HG03460 (cell line): ENCODE measurements around the gene PAX9.

Experiments
- ATAC-seq: cut with Tn5 transposase; IDR thresholded peaks from one replicate; pipeline ENCODE4 v1.9.1; 2021; ENCODE audit not compliant: unreplicated experiment

Gene PAX9

DNA sequence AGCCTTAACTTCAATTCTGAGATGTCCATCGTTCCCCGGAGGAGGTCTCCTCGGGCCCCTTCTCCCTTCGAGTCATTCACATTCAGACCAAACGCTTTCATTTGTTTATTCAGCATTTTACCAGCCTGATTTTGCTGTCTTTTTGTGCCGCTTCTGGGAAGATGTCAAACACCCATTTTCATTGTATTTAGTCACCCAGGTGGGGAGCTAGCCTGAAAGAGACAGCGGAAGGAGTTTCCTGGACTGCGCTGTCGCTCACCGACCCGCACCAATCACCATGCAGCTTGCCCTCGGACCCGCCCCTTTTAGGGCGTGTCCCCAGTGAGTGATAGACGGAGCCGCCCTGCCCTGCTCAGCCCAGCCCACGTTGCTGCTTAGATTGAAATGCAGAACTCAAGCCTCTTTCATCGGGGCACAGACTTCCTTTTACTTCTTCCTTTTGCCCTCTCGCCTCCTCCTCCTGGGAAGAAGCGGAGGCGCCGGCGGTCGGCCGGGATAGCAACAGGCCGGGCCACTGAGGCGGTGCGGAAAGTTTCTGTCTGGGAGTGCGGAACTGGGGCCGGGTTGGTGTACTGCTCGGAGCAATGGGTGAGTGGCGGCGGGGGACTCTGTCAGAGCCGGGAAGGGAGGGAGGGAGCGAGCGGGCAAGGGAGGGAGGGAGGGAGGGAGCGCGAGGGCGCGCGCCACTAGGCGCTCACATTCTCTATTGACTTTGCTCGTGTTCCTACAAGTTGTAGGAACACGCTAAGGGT is at the start of gene PAX9:
TSS of gene PAX9 (plus strand) at position 355 of the 752 bp plus-strand sequence. CDS start at position 585, 230 bp downstream.
- ATAC-seq = peak; percentile 67

DNA sequence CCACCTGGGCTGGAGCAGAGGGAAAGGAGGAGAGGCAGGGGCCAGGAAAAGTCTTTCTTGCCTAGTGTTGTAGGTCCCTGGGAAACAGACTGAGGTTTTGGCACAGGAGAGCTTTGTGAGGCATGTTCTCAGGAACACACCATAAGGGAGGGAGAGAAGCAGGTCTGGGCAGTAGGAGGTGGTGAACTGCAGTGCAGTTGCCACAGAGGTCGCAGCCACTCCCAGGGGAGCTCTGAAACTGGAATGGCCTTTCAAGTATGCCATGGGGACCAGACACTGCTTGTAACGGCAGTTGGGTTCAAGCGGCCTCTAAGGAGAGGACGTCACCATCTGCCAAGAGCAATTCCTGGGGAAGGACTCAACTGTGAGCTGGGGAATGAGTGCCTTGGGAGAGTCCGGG is 43.8 kb upstream of the PAX9 start:
- no peak for ATAC-seq

- ATAC-seq = no peak
Measured at GRCh38 chr14:36618641-36619040, 43.0 kb upstream of the PAX9 start.

DNA sequence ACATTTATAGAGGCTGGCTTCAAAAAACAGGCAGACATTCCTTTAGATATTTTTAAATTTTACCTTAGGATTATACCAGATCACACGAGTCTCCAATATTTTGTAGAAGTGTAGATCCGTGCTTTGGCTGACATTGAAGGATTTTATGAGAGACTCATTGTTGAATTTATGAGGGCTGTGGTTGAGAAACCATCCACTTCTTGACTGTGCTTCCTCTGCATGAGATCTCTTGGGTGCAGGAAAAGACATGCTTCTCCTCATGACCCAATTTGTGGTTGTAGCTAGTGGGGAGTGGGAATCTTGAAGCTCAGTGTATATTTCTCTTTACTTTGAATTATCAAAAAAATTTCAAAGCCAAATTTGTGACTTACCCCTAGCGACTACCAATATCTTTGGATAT is 42.5 kb upstream of the PAX9 start:
- no peak for ATAC-seq

DNA sequence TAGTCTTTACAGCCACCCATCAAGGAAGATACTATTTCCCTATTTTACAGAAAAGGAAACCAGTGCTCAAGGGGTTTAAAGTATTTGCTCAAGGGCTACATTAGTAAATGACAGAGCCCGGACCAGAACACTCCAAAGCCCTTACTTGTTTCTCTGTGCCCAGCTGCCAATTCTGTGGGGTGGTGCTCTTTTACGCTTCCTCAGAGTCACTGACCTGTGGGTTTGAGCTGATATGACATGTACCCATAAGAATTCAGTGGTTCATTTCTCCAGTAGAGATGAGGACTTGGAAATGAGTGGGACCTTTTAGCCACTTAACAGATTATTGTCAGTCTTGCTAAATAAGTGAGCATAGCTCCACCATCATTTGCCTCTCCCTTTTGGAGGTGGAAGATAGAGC is 41.8 kb upstream of the PAX9 start:
- ATAC-seq = no peak

DNA sequence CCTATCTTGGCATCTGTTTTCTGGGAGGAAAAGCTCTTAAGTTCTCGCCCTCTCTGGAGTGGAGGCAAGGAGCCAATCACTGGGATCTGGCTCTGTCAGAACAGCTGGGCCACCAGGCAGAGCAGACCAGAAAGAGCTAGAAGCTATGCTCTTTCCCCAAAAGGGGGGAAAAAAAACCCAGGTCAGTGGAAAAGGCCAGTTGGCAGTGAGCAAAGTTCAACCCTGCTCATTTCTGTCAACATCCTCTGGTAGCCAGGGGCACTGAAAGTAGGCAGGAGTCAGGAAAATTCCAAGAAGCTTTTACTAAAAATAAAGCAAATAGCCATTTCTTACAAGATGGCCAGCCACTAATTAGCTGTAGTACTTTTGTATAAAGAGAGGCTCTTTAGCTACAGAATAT is 36.6 kb upstream of the PAX9 start:
- ATAC-seq = no peak

- no peak for ATAC-seq
Measured at GRCh38 chr14:36625436-36625835, 36.2 kb upstream of the PAX9 start.

DNA sequence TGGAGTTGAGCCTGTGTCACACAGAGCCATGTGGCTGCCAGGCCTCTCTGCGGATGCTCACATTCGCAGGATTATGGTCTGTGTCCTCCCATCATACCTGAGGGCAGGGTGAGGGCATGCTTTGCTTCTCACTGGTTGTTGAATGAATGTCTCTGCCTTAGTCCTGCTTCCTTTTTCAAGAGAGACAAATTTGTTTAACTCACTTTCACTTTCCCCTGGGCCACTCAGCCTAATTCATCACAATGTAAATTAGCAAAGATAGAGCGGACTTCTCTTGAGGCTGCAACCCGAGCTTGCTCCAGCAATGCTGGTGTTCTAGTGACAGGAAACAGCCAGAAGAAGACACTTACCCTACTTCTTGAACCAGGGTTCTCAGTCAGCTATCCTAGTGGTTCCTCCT is 35.5 kb upstream of the PAX9 start:
- no peak for ATAC-seq

GRCh38 chr14:36627981-36628380 is 33.7 kb upstream of the PAX9 start:
- ATAC-seq = no peak

GRCh38 chr14:36633580-36633979 is 28.1 kb upstream of the PAX9 start:
- ATAC-seq = no peak

DNA sequence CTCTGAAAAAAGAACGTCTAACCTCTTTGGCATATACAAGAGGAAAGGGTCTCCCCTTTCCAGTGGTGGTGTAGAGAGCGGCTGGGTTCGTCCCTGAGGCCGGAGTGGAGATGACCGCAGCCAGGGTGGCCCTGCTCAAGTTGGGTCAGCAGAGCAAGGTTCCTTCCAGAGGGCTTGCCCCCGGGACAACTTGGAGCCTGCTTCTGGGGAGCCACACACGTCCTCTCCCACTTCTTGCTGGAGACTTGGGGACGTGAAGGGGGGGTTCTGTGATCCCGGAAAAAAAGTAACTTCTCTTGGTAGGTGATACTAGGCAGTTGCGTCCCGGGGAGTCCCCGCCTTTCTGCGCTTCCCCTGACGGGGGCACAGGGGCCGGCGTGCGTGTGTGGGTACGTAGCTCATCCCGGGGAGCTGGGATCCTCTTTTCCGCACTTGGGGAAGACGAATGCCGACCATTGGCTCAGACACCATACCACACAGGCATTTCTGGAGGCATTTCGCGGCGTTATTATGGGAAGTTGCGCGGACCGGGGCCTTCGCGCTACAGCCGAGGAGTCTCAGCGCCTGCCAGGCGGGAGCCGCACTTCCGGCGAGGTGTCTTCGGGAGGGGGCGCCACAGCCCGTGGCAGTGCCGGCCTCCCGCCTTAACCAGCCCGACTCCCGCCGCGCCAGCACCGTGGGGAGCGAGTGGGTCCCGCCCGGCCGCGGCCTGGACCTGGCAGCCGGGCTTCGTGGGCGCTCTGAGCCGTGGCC is 14.8 kb upstream of the PAX9 start:
- no peak for ATAC-seq

DNA sequence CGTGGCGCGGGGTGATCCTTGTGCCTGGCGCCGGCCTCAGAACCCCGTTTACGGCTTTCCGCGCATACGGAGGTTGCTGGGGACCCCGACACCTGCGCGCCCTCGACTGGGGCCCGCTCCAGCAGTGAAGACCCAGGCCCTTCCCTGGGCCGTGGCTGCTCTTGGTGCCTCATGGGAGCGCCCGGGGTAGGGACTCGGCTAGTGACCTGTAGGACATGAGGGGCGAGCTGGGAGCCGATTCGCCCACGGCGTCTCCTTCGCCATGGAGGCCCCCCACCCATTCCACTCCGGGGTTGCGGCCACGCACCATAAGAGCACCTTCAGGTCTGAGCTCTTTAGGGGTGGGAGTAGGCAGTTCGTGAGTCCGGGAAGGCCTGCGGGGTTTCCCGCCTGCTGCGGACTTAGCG is 14.2 kb upstream of the PAX9 start:
- no peak for ATAC-seq

- no peak for ATAC-seq
Measured at GRCh38 chr14:36647824-36648753, 13.6 kb upstream of the PAX9 start.

DNA sequence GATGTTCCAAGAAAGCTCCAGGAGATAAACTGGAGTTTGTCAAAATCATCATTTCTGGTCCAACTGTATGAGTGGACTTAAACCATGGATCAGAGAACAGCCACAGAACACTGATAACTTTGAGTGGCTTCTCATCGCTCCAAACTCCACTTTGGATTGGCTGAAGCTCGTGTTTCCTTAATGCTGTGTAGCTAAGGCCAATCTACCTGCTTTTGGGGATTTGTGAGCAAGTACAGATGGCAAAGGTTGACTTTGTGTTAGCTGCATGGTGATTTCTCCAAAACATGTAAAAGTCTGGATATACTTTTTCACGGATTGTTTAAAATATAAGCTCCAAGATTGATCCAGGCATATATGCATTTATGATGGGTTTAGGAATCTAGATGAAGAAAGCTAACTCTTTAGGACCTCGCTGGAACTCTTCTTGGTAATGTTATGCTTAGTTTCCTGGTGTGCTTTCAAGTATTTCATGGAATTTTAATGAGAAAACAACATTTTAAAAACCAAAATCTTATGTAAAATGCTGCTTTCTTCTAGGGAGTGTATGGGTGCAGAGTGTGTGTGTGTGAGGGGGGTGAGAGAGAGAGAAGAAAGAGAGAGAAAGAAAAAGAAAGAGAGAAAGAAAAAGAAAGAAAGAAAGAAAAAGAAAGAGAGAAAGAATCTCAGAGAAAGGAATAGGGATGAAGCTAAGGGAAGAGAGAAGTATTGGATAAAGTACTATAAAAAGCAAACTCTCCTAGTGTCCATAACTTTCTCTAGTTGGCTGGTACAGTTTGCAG is 11.6 kb upstream of the PAX9 start:
- ATAC-seq = no peak

DNA sequence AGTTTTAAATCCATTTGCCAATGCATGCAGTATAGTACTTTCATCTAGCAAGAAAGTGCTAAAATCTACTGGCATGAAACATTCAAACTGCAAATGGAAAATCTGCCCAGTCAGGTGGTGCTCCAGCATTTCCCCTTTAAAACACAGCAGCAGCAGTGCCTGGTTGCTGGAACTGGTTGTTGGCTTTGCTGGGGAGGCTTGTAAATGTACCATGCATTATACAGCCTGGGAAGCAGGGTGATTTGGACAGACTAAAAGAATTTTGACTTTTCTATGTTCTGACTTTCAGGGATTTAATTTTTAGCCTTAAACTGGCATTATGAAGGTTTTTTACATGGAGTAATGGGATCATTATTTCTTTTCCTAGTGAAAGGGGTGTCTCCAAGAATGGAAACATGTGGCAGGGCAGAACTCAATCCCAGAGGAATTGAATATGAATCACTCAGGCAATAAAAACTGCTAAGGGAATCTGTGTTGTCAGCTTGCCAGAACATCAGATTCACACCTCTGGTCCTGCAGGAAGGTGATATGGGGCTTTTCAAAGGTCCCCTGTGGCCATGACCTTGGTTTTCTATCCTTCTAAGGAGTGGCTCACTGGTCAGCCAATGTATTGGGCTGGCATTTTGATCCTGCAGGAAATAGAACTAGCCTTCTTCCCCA is 9.0 kb upstream of the PAX9 start:
- ATAC-seq = no peak

- no peak for ATAC-seq
Measured at GRCh38 chr14:36653413-36653812, 8.2 kb upstream of the PAX9 start.

DNA sequence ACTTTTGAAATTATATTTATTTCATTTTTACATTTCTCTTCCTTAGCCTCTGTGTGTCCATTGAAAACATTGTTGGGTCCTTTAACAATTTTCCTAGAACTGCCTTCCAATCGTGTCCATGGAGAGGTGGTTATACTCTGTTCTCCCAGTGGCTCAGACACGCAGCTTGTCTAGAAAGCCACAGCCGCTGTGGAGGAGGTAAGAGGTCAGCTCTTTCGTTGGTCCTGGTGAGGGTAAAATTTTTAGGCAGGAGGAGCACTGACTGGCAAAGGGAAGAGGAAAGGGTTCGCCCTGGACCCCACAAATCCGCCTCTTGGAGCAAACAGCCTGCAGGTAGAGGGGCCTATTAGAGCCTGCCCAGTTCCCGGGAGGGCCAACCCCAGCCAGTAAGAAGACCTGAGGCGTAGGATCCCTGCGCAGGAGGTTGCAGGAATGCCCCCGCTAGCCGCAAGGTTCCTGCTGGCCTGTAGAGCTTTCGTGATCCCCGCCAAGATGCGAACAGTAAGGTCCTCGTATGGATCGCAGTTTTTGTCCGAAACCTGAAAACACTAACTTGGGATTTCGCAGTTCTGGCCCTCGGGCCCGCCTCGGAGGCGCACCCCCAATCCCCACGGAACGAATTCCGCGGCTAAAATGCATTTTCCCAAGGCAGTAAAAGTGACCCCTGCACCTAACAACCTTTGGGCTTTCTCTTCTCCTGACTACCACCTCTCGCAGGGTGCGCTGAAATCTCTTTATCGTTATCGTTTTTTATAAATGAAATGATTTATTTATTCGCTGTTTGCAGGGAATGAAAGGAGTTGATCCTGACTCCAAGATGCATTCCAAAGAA is 7.5 kb upstream of the PAX9 start:
- ATAC-seq = no peak

- ATAC-seq = no peak
Measured at GRCh38 chr14:36654794-36655381, 6.8 kb upstream of the PAX9 start.

- no peak for ATAC-seq
Measured at GRCh38 chr14:36655571-36655962, 6.1 kb upstream of the PAX9 start.
